Hematopoietic multipotent progenitor cell treated with erythropoietin and hydrocortisone succinate and interleukin-3 and kit ligand, for 8 days (in vitro differentiated cells): ENCODE measurements around the gene ARL8B.

Experiments used
- DNase-seq: peaks from one replicate; pipeline ENCODE4 v3.0.0-alpha.2; 2015

ARL8B gene

DNA sequence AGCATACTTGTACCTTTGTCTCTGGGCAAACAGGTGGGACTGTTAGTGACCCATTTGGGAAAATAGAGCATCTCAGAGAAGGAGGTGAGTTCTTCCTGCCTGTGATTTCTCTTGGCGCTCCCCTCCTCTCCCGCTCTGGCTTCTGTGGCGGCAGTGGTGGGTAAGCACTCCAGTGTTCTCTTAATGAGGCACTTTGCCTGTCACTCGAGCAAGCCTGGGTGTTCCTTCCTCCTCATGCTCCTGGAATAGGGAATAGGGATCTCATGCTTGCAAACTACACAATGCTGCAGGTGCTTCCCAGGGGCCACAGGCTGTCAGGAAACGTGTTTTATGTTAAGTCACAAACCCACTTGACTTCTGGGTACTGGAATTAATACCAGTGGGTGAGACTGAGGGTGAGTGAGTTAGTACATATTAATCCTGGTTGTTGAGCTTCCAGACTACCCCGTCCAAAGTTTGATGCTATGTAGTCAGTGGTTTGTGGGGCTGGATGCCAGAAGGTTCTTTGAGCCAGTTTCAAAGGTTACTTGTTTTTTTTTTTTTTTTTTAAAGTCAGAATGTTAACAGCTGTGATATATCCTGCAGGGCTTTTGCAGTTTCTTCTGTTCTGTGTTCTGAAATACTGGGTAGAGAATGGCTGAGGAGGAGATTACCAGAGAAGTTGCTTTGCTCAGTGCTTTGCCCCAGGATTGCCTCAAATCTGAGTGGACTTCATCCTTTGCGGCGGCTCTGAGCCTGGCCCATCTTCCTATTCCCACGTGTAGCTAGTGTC lies 95.9 kb downstream of the ARL8B start:
- no peak for DNase-seq

DNA sequence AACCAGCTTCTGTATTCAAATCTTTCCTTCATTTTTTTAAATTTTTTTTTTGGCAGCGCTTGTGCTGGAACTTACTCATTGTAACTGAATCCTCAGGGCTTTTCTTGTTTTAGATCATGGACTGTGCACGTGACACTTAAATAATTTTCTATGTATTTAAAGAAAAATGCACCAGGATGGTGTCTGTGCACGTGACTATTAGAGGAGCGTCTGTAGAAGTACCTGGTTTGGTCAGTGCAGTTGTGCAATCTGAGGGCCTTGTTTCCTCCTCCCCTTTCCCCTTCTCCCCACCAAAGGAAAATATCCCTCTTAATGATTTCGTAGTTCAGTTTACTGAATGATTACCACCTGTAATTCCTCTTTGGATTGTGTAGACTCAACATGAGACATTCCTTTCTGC lies 96.7 kb downstream of the ARL8B start:
- no peak for DNase-seq

DNA sequence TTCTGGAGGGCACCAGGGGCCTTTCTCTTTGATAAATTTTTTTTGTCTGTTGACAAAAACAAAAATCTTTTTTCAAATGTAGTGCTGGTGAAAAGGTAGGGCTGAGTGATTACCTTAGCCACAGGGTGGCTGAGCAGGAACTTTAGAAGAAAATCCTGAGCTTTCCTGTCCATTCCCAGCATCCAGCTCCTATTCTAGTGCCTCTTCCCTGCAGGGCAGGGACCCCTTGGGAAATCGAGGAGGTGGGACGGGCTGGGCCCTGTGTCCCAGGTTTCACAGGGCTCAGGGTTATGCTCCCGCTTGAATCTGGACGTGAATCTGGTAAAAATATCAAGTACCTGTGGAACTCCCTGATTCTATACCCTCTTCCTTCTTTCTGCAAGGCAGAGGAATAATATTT lies 97.1 kb downstream of the ARL8B start:
- no peak for DNase-seq

GRCh38 chr3:5220193-5220592 lies 98.1 kb downstream of the ARL8B start:
- no peak for DNase-seq

GRCh38 chr3:5220667-5221431 lies 98.8 kb downstream of the ARL8B start:
- DNase-seq = no peak

GRCh38 chr3:5221701-5222100 lies 99.6 kb downstream of the ARL8B start:
- DNase-seq = no peak

DNA sequence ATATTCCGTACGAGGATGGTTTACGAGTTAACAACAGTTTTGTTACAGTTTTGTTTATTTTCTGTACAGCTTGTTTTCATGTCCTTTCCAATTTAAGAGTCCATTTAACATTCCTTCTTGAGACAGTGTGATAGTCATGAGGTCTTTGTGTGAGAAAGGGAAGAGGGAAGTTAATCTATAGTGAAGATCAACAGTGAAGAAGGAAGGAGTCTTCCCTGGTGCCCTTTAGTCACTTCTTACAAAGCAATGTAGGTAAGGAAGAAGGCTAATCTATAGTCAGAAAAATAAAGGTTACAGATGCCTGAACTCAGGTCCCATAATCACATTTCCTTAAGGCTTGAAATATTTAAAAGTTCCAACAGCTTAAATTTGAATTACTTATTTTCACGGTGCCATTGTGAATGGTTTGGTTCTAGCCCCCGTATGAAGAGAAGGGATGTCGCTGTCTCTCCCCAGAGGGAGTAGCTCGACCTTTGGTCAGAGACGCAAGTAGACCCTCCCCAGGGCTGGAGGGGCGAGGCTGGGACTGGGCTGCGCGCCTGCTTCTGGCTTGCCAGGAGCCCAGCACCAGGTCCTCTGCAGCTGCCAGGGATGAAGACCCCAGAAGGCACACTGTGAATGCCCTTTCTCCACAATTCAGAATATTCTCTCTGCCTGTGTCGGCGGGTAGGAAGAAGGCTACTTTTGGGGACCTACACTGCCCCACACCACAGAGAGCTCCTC lies 100.4 kb downstream of the ARL8B start:
- no peak for DNase-seq

DNA sequence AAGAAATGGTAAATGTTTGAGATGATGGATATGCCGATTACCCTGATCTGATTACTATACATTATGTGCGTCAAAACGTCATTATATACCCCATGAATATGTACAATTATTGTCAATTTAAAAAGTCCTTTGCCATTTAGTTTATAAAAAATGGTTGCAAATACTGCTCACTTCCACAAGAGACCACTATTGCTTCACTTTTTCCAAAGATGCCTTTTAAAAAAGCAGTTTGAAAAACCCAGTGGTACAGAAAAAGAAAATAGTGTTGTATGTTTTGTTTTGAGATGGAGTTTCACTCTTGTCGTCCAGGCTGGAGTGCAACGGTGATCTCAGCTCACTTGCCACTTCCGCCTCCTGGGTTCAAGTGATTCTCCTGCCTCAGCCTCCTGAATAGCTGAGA lies 104.7 kb downstream of the ARL8B start:
- DNase-seq = peak; percentile 23

DNA sequence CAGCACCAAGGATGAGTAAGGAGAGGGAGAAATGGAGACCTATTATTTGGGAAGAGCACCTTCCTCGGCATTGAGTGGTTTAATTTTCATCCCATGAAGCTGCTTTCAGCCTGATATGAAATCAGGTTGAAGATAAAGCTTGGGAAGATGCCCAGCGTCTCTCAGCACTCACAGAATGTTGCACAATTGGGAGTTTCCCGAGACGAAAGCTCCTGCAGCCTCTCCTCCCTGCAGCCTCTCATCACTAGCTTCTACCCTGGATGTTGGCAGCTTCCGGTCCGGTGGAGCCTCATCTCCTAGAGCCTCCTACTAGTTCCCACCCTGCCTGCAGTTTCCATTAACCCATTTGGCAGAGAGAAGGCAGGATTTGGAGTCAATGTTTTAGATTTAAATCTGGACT lies 105.7 kb downstream of the ARL8B start:
- no peak for DNase-seq

GRCh38 chr3:5229414-5229813 lies 107.3 kb downstream of the ARL8B start:
- DNase-seq = no peak
